ELR (cell line): ENCODE data around the gene RNPS1.
"Not testable (repeated sequence)": the region's sequence is repeated elsewhere in the genome, so short reads cannot be mapped to it uniquely, and the experiment has no call there.

ENCODE experiments used
- DNase-seq: peaks from one replicate; pipeline ENCODE4 v3.0.0-alpha.2; 2015; ENCODE audit warnings: low read depth

The RNPS1 gene

DNA sequence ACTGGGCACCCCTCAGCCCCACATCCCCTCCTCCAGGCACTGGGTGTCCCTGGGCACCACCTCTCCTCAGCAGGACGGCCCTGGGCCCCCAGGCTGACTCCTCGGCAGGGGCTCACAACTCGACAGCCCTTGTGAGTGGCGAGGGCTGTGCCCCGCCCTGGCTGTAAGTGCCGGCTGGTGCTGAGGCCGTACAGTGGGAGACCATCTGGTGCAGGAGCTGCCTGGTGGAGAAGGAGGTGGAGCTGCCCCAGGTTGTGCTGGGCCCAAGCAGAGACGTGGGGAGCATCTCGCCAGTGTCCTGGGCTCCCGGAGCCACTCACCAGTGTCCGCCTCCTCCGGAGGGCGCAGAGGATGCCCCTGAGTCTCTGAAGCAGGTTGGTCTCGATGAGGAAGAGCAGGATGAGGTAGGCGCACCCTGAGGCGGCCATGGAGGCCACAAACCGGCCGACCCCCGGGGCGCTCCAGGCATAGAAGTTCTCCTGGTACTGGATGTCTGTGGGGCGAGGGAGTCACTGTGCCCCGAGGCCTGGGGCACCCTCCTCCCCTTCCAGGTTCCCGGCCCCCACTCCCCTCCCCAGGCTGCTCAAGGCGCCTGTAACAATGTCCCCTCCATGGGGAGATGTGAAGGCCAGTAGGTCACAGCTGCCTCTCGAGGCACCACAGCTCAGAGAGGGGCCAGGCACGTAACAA is 15.1 kb upstream of the RNPS1 start:
- no peak for DNase-seq

- no peak for DNase-seq
These were observed 14.3 kb upstream of the RNPS1 start for GRCh38 chr16:2282262-2282661.

GRCh38 chr16:2280981-2281542 is 13.1 kb upstream of the RNPS1 start:
- no peak for DNase-seq

DNA sequence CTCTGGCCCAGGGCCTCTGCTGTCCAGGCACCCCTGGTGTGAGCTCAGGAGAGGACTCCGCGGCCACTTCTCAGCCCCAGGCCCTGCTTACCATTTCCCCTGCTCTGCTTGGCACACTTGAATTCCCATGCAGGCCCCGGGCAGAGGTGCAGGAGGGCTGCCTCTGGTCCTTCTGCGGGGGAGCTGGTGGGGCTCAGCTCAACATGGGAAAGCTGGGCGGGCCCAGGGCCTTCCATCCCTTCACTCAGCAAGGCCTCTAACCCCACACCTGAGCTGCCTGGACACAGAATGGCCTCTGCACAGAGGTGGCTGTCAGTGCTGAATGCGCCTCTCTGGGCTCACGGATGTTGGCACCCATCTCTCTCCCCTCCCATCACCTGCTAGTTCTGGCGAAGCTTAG is 12.5 kb upstream of the RNPS1 start:
- DNase-seq = no peak

DNA sequence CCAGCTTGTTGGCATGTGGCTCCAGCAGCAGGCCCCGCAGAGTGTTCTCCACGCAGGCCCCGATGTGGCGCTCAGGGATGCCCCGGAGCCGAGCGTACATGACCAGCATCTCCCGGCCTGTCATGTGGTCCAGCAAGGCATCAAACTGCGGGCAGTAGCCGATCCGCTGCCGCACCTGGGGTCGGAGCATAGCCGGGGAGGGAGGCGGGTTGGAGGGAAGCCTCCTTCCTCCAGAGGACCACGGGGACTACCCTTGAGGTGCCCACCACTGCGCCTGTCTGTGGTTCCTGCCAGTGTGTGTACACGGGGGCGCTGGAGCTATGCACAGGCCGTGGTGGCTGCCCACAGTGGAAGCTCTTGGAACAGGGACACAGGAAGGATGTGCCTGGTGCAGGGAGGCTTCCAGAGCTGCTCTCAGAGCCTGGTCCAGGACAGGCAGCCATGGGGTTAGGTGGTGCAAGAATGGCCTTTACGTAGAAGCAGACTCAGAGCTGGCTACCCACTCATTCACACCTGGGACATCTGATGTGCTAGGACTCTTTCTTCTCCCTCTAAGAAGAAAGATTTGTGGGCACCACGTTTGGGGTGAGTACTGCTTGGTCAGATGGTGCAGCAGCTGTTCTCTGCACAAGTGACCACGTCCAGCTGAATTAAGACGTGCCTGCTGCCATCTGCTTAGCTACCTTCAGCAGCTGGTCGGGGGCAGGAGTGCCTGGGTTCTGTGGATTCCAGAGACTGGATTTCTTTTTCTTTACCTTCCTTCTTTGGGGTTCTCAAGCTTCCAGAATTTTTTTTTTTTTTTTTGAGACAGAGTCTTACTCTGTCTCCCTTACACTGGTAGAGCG is 11.3 kb upstream of the RNPS1 start:
- DNase-seq = no peak

DNA sequence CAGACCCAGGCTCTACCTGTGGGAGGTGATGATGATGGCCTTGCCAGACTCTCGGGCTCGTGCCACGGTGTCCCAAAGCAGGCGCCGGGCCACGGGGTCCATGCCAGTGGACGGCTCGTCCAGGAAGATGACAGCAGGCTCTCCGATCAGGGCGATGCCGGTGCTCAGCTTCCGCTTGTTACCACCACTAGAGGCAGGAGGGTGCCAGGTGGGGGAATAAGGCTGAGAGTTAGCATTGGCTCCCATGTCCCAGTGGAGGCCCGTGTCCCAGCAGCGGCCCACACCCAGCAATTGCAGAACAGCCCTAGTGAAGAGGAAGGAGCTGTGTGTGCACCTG is 10.3 kb upstream of the RNPS1 start:
- no peak for DNase-seq

DNA sequence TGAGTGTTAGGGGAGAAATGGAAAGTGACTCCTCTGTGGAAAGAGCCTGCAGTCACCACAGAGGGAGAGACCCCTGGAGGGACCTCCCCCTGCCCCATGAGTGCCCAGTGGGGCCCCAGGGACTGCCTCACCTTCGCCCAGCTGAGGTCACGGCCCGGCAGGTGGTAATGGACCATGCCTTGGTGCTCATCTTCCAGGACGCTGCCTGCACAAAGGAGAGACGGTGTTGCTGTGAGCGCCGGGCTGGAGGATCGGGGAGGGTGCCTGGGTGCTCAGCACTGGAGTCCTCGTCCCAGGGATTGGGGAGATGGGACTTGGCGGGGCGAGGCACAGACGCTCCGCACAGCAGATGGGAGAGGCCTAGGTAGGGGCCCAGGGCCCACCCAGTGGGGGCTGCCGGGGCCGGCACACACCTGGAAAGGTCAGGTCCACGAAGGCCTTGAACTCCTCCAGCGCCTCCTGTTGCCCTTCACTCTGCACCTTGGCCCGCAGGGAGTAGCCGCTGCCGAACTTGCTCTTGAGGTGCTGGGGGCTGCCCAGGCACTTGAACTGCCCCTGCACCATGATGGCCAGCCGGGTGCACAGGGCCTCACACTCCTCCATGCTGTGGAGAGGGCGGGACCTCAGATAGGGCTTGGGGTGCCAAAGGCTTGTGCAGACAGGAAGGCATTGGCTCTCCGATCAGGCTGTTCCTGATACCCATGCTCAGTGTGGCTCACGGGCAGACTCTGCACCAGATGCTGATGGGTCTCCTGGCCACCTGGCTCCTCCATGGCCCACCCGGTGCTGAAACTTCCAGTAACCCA is 9.7 kb upstream of the RNPS1 start:
- no peak for DNase-seq

GRCh38 chr16:2276368-2277195 is 8.7 kb upstream of the RNPS1 start:
- DNase-seq = no peak

- no peak for DNase-seq
These were observed 7.8 kb upstream of the RNPS1 start for GRCh38 chr16:2275476-2276367.

DNA sequence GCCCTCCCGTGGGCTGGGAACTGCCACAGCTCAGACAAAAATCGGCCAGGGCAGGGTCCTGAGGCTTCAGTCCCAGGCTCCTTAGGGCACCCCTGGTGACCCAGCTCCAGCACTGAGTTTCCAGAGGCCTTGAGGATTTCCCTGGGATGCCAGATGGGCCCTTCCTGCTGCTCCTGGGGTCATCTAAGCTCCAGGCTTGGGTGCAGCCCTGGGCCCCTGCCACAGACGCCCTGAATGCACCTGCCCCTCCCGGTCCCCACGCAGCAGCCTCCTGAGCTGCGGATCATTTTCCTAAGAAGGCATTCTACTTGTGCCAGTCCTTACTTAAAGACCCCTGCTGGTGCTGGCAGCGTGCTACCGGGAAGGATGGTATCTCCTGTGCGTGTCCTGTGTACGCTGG is 6.0 kb upstream of the RNPS1 start:
- DNase-seq = no peak

- DNase-seq = no peak
These were observed 5.6 kb upstream of the RNPS1 start for GRCh38 chr16:2273484-2273883.

- no peak for DNase-seq
These were observed 4.0 kb upstream of the RNPS1 start for GRCh38 chr16:2271848-2272461.

DNA sequence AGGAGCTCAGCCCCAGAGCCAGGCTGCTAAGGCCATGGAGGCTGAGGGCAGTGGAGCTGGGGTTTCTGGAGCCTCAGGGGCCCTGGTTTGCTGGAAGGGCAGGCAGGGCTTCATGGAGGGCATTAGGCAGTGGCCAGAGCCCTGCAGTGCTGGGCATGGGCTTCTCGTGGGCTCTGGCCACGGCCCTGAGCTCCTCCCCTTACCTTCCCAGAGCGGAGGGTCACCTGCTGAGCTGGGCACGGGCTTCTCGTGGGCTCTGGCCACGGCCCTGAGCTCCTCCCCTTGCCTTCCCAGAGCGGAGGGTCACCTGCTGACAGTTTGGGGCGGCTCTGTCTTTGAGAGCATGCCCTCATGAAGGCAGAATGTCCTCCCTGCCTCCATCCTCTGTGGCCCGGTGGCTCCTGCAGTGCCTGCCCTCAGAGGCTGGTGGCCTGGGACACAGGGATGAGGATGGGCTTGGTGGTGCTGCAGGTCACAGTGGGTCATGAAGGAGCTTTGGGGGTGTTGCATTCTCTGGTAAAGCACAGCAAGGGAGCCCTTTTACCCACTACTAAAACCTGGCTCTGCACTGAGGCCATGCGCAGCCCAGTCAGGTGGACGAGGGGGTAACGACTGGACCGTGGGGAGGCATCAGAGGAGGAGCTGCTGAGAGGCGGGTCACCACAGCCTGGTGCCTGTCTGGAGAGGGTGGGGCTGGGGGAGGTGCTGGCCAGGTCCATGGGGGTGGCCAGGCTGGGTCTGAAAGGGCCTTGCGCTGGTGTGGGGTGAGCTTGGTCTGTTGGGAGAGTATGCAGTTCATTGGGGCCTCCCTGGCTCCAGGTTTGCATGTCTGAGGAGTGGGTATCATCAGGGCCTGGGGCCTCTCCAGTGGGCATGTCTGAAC is 2.9 kb upstream of the RNPS1 start:
- DNase-seq = no peak

GRCh38 chr16:2270070-2270462 is 2.1 kb upstream of the RNPS1 start:
- no peak for DNase-seq

DNA sequence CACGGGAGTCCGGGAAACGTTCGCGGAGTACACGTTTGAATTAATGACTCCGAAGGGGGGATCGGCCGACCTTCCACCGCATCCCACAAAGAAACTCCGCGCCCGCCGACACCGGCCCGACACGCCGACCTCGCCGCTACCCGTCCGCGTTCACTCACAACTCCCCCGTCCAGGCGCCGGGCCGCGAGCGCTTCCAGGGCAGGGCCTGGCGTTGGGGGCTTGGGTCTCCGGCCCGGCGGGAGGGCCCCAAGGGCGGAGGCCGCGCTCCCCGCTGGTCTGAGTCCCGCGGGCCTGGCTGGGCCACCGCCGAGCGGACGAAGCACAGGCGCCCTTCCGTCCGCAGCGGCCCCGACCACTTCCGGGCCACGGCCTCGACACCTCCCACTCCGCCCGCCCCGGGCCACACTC is 417 bp downstream of the RNPS1 start:
- not testable (repeated sequence) for DNase-seq

DNA sequence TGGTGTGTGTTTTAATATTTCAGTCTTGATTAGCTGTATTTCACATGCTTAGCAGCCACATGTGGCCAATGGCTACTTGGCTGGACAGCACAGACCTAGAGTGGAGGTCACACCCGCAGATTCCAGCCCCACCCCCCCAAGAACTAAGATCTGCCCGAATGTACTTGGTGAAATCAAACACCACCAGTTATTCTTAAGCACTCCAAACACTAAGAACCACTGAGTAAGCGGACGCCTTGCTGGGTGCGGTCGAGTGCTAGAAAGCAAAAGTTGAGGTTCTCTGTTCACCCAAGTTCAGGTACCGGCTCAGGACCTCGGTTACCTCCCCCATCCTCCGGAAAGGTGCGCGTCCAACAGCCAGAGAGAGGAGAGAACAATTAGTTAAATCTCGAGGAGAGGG is 1.0 kb downstream of the RNPS1 start:
- peak; percentile 50 for DNase-seq

GRCh38 chr16:2263026-2263425 is 4.9 kb downstream of the RNPS1 start:
- not testable (repeated sequence) for DNase-seq

GRCh38 chr16:2260250-2260649 is 7.7 kb downstream of the RNPS1 start:
- DNase-seq = no peak

- DNase-seq = not testable (repeated sequence)
These were observed 9.4 kb downstream of the RNPS1 start for GRCh38 chr16:2258530-2258929.
